Stimulated activated naive CD4-positive, alpha-beta T cell treated with Interleukin-2 at 50 U/mL for 16 hours (primary cell): Measurements from ENCODE around the gene POLR3B.

Experiments used
- DNase-seq: peaks from one replicate; lab custom pipeline; 2025; lab: John Stamatoyannopoulos, UW

Gene POLR3B

GRCh38 chr12:106415134-106415533 is 57.6 kb downstream of the POLR3B start:
- no peak for DNase-seq

GRCh38 chr12:106416273-106416672 is 58.7 kb downstream of the POLR3B start:
- no peak for DNase-seq

GRCh38 chr12:106417926-106418910 is 60.7 kb downstream of the POLR3B start:
- DNase-seq = no peak

GRCh38 chr12:106418970-106419369 is 61.4 kb downstream of the POLR3B start:
- DNase-seq = no peak

- no peak for DNase-seq
Observed at GRCh38 chr12:106423291-106423690, 65.7 kb downstream of the POLR3B start.

- no peak for DNase-seq
Observed at GRCh38 chr12:106425061-106425702, 67.6 kb downstream of the POLR3B start.

GRCh38 chr12:106427917-106428316 is 70.4 kb downstream of the POLR3B start:
- DNase-seq = no peak

GRCh38 chr12:106428384-106428783 is 70.8 kb downstream of the POLR3B start:
- no peak for DNase-seq

- DNase-seq = no peak
Observed at GRCh38 chr12:106429043-106429552, 71.5 kb downstream of the POLR3B start.

GRCh38 chr12:106429636-106430035 is 72.1 kb downstream of the POLR3B start:
- no peak for DNase-seq

GRCh38 chr12:106431839-106432411 is 74.4 kb downstream of the POLR3B start:
- DNase-seq = no peak

- no peak for DNase-seq
Observed at GRCh38 chr12:106433055-106433454, 75.5 kb downstream of the POLR3B start.

- no peak for DNase-seq
Observed at GRCh38 chr12:106434526-106434925, 77.0 kb downstream of the POLR3B start.

- DNase-seq = no peak
Observed at GRCh38 chr12:106436164-106436563, 78.6 kb downstream of the POLR3B start.

GRCh38 chr12:106442575-106442974 is 85.0 kb downstream of the POLR3B start:
- DNase-seq = no peak

GRCh38 chr12:106445053-106445452 is 87.5 kb downstream of the POLR3B start:
- no peak for DNase-seq

GRCh38 chr12:106445959-106446358 is 88.4 kb downstream of the POLR3B start:
- DNase-seq = no peak

- DNase-seq = no peak
Observed at GRCh38 chr12:106446419-106447092, 89.0 kb downstream of the POLR3B start.

- DNase-seq = no peak
Observed at GRCh38 chr12:106452309-106452708, 94.8 kb downstream of the POLR3B start.

- DNase-seq = no peak
Observed at GRCh38 chr12:106455111-106455510, 97.6 kb downstream of the POLR3B start.

GRCh38 chr12:106459124-106459523 is 101.6 kb downstream of the POLR3B start:
- DNase-seq = no peak

GRCh38 chr12:106459534-106459933 is 102.0 kb downstream of the POLR3B start:
- no peak for DNase-seq
